ENCODE results near the gene TMEM26. TPM values are rescaled to one million over a fixed set of nuclear protein-coding genes. Genes with fewer than 3 reads are reported as not detected.

TMEM26 gene
- total and polyA plus RNA-seq, 2 of the 13 experiments (the other 11 are each of a cell fraction or from before 2014, with no cell fraction given): not detected

DNA sequence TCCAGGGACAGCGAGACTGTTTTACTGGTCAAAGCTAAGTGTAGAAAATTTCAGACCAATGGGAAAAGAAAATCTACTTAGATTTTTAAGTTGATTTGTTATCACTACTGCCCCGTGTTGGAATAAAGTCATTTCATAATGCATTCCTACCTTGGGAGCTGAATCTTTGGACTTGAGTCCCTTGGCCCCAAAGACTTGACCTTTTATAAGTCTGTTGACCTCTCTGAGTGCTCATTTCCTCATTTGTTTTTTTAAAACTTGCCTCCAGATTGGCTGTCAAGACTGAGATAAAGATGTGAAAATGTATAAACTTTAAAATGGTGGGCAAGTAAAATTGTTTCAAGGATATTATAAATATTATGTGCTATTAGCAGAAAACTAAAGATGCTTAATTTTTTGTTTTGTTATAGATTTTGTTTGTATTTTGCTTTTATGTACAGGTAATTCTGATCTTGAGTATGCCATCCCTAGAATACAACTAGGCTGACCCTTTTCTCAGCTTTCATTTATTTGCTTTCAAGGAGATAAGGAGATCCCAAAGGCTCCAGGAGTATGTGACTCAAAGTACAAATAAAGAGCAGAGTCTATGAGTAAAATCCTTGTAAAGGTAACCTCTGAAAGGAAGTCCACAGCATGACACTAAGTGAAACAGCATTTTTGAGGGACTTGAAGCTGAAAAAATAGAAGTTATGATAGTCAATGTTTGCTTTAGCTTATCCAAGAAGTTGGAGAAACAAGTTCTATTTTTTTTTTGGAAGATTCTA is 54.6 kb downstream of the TMEM26 start:
- ATAC-seq: no peak
- ChIA-PET POLR2A (no interaction called here), CTCF (ENCODE audit: low intra/inter-chr PET ratio, low total read pairs) (no interaction called here)
- H3K27ac ChIP-seq (ENCODE audit: extremely low read length, insufficient read depth, low read length): no peak overlapping the region
- intact Hi-C loops (cut with micrococcal nuclease; ENCODE audit: unreplicated experiment) (no loop called here), in situ Hi-C loops (cut with HindIII; ENCODE audit: extremely low pct_ligation_motif_present, low pct_unique_long_range_greater_than_20kb) (no loop called here)
- no peaks in the 10 kb centered on the region for H3K36me3 ChIP-seq (replicated peaks in 1 of 2; ENCODE audit: control insufficient read depth in 1 of 2, insufficient read depth in 2 of 2, low read length in 2 of 2)
- H3K9me3 ChIP-seq (ENCODE audit: low read length): no peaks in the 10 kb centered on the region
- BruUV-seq (replicated peaks): no TSS peak
- 41% methylated on average over 2 of the region's 2 CpGs for WGBS (ENCODE audit: low lambda C conversion rate)
- no peak overlapping the region for H3K9ac ChIP-seq (ENCODE audit: insufficient read depth, low read depth, low read length)
- H3K4me1 ChIP-seq (ENCODE audit: insufficient read depth, low read length): 0 out of 2 replicates have a peak, but pooled peaks cover 5% of the 10 kb centered on the region
- H3K79me2 ChIP-seq (ENCODE audit: insufficient read depth, low read length): no peaks in the 10 kb centered on the region
- DNase-seq (ENCODE audit: low spot score): no peak
- H4K20me1 ChIP-seq (ENCODE audit: insufficient read depth, low read length): no peaks in the 10 kb centered on the region
- no peak for FAIRE-seq
- no peaks in the 10 kb centered on the region; a peak in 1 of 5 replicates for H3K27me3 ChIP-seq (ENCODE audit: control insufficient read depth in 1 of 2, insufficient read depth in 2 of 2, low read length in 2 of 2)
- H2AFZ ChIP-seq (ENCODE audit: low read length): no peak overlapping the region
- H3K4me2 ChIP-seq (ENCODE audit: low read depth, low read length): peak overlapping the region; percentile 66; the same call in 1 of the 2 replicates
- H3K4me3 ChIP-seq (replicated peaks in 1 of 3; ENCODE audit: insufficient read depth in 1 of 3, low read depth in 2 of 3, low read length in 3 of 3): no peak overlapping the region; a peak in 1 of 6 replicates
- TF ChIP-seq, protein P1, sequence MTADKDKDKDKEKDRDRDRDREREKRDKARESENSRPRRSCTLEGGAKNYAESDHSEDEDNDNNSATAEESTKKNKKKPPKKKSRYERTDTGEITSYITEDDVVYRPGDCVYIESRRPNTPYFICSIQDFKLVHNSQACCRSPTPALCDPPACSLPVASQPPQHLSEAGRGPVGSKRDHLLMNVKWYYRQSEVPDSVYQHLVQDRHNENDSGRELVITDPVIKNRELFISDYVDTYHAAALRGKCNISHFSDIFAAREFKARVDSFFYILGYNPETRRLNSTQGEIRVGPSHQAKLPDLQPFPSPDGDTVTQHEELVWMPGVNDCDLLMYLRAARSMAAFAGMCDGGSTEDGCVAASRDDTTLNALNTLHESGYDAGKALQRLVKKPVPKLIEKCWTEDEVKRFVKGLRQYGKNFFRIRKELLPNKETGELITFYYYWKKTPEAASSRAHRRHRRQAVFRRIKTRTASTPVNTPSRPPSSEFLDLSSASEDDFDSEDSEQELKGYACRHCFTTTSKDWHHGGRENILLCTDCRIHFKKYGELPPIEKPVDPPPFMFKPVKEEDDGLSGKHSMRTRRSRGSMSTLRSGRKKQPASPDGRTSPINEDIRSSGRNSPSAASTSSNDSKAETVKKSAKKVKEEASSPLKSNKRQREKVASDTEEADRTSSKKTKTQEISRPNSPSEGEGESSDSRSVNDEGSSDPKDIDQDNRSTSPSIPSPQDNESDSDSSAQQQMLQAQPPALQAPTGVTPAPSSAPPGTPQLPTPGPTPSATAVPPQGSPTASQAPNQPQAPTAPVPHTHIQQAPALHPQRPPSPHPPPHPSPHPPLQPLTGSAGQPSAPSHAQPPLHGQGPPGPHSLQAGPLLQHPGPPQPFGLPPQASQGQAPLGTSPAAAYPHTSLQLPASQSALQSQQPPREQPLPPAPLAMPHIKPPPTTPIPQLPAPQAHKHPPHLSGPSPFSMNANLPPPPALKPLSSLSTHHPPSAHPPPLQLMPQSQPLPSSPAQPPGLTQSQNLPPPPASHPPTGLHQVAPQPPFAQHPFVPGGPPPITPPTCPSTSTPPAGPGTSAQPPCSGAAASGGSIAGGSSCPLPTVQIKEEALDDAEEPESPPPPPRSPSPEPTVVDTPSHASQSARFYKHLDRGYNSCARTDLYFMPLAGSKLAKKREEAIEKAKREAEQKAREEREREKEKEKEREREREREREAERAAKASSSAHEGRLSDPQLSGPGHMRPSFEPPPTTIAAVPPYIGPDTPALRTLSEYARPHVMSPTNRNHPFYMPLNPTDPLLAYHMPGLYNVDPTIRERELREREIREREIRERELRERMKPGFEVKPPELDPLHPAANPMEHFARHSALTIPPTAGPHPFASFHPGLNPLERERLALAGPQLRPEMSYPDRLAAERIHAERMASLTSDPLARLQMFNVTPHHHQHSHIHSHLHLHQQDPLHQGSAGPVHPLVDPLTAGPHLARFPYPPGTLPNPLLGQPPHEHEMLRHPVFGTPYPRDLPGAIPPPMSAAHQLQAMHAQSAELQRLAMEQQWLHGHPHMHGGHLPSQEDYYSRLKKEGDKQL (CRISPR knock-in tag; IDR thresholded peaks at IDR 0.05; ENCODE audit: low read depth): no peak
- TF ChIP-seq ZNF75D (CRISPR knock-in tag; IDR thresholded peaks at IDR 0.05; ENCODE audit: borderline replicate concordance) (no peak), ZBTB38 (CRISPR knock-in tag; IDR thresholded peaks at IDR 0.05) (no peak), ZC3H4 (CRISPR knock-in tag; IDR thresholded peaks at IDR 0.05; ENCODE audit: borderline replicate concordance) (no peak), ZNF577 (CRISPR knock-in tag; IDR thresholded peaks at IDR 0.05; ENCODE audit: borderline replicate concordance, low read depth) (no peak), SP140L (CRISPR knock-in tag; IDR thresholded peaks at IDR 0.05; ENCODE audit: borderline replicate concordance) (no peak), NFIC (IDR thresholded peaks at IDR 0.05; ENCODE audit: low read length) (no peak), ZNF616 (CRISPR knock-in tag; IDR thresholded peaks at IDR 0.05; ENCODE audit: low read depth) (no peak)
- TF ChIP-seq, protein P2, sequence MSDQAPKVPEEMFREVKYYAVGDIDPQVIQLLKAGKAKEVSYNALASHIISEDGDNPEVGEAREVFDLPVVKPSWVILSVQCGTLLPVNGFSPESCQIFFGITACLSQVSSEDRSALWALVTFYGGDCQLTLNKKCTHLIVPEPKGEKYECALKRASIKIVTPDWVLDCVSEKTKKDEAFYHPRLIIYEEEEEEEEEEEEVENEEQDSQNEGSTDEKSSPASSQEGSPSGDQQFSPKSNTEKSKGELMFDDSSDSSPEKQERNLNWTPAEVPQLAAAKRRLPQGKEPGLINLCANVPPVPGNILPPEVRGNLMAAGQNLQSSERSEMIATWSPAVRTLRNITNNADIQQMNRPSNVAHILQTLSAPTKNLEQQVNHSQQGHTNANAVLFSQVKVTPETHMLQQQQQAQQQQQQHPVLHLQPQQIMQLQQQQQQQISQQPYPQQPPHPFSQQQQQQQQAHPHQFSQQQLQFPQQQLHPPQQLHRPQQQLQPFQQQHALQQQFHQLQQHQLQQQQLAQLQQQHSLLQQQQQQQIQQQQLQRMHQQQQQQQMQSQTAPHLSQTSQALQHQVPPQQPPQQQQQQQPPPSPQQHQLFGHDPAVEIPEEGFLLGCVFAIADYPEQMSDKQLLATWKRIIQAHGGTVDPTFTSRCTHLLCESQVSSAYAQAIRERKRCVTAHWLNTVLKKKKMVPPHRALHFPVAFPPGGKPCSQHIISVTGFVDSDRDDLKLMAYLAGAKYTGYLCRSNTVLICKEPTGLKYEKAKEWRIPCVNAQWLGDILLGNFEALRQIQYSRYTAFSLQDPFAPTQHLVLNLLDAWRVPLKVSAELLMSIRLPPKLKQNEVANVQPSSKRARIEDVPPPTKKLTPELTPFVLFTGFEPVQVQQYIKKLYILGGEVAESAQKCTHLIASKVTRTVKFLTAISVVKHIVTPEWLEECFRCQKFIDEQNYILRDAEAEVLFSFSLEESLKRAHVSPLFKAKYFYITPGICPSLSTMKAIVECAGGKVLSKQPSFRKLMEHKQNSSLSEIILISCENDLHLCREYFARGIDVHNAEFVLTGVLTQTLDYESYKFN (CRISPR knock-in tag; conservative IDR thresholded peaks at IDR 0.05): no peak
- TF ChIP-seq, protein P3, sequence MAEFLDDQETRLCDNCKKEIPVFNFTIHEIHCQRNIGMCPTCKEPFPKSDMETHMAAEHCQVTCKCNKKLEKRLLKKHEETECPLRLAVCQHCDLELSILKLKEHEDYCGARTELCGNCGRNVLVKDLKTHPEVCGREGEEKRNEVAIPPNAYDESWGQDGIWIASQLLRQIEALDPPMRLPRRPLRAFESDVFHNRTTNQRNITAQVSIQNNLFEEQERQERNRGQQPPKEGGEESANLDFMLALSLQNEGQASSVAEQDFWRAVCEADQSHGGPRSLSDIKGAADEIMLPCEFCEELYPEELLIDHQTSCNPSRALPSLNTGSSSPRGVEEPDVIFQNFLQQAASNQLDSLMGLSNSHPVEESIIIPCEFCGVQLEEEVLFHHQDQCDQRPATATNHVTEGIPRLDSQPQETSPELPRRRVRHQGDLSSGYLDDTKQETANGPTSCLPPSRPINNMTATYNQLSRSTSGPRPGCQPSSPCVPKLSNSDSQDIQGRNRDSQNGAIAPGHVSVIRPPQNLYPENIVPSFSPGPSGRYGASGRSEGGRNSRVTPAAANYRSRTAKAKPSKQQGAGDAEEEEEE (CRISPR knock-in tag; IDR thresholded peaks at IDR 0.05; ENCODE audit: borderline replicate concordance): no peak
- TF ChIP-seq, protein P4, sequence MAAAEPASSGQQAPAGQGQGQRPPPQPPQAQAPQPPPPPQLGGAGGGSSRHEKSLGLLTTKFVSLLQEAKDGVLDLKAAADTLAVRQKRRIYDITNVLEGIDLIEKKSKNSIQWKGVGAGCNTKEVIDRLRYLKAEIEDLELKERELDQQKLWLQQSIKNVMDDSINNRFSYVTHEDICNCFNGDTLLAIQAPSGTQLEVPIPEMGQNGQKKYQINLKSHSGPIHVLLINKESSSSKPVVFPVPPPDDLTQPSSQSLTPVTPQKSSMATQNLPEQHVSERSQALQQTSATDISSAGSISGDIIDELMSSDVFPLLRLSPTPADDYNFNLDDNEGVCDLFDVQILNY (CRISPR knock-in tag; conservative IDR thresholded peaks at IDR 0.05): no peak
